GM19468 (cell line): ENCODE results near the gene DTNBP1.

Experiments
- ATAC-seq: cut with Tn5 transposase; IDR thresholded peaks from one replicate; pipeline ENCODE4 v1.9.1; 2021; ENCODE audit warnings: mild to moderate bottlenecking, moderate library complexity, moderate number of reproducible peaks; ENCODE audit not compliant: unreplicated experiment; ENCODE audit errors: extremely low read depth

Gene DTNBP1

DNA sequence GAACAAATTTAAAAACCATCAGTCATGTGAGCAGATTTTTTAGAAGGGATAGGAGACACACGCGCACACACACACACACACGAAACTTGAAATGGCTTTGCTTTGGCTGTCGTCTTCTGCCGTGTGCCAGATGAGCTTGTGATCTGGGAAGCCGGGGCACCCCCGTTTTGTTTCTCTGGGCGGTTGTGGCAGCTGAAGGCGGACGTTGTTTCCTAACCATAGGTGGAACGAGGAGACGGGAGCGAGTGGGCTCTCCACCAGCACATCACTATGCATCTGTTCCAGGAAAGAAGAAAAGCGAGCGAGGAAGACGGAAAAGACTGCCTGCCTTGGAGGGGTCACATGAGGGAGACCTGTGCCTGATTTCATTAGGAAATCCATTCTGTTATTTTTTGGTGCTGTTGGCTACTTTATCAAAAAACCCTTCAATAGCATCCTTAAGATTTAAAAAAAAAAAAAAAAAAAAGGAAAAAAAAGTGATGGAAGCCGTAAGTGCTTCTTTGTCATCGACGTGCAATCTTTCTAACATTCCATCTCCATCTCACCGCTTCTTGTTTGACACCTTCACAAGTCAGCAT, 142.1 kb downstream of the DTNBP1 start:
- ATAC-seq = no peak

DNA sequence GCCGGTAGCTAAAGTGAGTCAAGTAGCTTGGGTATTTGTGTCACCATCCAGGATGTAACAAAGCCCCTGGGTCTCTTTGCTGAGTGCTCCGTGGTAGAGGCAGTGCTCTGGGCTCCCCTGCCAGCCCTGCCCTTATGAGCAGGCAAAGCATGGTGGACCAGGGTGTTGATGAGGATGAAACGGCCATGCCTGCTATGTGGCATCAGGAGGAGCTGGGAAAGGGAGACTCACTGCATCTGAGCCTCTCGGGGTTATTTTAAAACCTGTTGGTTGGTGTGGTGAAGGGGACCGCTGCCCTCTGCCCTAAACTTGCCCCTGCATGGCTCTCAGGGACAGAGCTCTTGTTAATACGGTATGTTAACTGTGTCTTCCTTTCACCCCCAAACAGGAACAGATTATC, 143.1 kb downstream of the DTNBP1 start:
- ATAC-seq = no peak

DNA sequence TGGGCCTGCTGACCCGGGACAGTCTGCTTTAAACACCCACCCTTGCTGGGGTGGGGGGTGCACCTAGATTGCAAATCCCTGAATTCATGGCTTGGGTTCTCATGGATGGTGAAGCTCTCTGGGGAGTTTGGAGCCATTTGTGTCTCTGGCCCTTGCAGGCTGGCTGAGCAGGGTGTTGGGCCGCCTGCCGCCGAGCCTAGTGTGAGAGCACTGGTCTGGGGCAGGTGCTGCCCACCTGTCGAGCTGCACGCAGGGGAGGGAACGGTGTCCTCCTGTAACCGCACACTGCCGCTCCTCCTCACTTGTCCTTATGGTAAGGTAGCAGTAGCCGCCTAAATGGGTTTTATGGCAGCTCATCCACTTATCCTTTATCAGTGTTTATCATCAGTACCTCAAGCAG, 143.9 kb downstream of the DTNBP1 start:
- ATAC-seq = no peak

DNA sequence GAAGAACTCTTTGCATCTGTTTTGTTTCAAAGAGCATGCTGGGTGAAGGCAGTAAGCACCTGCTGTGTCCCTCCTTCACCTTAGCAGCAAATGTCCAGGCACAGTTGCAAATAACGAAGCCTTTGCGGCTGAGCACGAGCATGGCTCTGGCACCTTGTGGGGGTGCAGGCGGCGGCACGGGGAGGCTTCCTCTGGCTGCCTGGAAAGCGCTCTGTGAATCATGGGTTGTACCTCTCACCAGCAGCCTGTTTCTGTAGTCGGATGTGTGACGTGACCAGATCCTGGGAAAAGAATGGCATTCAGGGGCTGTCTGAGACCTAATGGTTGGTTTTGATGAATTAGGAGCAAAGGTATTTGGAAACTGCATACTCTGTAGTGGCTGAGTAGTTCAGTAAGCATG, 144.8 kb downstream of the DTNBP1 start:
- ATAC-seq = no peak

DNA sequence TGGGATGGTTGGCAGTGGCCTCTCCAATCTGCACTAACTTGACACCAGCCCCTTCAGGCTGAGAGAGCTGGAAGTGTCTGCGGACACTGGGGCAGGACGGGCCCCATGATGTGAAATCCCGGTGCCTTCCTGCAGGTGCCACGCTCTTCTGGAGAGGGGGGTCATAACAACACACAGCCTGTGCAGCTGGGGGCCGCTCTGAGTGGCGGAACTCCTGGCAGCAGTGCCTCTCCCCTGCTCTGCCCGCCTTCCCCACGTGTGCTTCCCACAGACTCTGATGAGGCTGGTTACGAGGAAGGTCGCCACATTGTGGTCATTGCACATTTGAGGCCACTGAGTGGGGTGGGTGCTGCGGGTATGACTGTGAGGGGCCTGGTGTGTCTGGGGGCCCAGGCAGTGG, 145.2 kb downstream of the DTNBP1 start:
- ATAC-seq = no peak

DNA sequence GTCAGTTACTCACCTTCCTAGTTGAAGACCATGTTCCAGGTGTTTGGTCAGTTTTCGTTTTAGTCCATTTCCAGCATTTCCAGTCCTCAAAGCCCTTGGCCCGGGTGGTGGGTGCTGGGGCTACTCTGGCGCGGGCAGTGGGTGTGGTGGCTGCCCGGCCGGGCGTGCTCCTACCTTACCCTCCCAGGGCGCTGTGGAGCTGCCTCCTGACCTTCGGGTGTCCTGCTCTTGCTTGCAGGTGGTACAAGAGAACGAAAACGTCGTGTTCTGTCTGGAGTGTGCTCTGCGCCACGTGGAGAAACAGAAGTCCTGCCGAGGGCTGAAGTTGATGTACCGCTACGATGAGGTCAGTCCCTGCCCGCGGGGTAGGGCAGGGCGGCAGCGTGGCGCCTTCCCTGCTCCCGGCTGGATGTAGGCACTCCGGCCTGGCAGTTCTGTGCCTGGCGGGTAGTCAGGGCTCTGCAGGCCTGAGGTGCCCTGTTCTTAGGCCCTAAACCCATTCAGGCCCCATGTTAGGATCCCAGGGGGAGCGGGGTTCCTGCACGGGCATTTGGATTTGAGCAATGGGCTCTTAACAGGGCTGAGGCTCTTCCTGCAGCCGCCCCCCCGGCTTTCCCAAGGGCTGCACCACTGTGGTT, 145.8 kb downstream of the DTNBP1 start:
- ATAC-seq = no peak

DNA sequence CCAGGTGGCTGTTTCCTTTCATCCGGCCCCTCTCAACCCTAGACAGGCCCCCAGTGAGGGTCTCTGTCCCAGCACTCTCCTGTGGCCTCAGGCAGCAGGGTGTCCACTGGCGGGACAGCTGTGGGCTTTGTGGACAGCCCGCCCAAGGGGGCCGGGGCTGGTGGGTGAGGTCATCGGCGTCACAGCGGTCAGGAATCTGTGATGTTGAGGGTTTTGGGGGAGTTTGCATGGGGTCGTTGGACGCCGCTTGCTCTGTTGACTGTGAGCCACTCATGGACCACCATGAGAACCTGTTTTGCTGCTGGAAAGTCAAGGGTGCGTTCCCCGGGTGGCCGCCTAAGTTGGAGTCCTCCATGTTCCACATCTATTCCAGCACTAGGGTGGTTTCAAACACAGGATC, 146.4 kb downstream of the DTNBP1 start:
- ATAC-seq = no peak

DNA sequence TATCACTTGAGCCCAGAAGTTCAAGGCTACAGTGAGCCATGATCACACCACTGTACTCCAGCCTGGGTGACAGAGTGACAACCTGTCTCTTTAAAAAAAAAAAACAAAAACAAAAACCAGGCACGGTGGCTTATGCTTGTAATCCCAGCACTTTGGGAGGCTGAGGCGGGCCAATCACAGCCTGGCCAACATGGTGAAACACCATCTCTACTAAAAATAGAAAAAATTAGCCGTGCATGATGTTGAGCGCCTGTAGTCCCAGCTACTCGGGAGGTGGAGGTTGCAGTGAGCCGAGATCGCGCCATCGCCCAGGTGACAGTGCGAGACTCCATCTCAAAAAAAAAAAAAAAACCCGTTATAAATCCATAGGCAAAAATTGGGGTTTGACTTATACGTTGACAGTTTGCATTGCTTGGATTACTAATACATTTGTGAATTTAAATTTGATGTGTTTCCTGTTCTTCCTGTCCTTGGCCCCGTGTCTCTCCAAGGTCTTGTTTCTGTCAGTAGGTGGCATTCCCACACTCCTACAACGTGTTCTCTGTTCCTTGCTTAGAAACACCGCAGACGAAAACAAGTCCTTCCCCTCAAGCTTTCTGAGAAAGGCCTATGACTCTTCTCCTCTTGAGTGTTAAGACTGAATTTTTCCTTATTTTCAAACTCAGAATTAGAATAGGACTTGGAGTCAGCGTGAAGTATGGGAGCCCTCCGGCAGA, 147.0 kb downstream of the DTNBP1 start:
- ATAC-seq = no peak

DNA sequence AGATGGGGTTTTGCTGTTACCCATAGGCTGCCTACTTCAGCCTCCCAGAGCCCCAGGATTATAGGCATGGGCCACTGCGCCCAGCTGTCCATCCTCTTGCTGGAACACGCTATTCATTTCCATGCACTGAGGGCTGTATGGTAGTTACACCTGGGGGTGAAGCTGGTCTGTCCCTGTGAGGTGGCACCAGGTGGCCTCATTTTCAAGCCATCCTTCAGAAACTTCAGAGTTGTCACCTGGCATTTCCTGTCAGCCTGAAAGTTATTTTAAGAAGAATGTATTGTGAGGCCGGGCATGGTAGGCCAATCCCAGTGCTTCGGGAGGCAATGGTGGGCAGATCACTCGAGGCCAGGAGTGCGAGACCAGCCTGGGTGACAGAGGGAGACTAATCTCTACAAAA, 147.6 kb downstream of the DTNBP1 start:
- no peak for ATAC-seq

DNA sequence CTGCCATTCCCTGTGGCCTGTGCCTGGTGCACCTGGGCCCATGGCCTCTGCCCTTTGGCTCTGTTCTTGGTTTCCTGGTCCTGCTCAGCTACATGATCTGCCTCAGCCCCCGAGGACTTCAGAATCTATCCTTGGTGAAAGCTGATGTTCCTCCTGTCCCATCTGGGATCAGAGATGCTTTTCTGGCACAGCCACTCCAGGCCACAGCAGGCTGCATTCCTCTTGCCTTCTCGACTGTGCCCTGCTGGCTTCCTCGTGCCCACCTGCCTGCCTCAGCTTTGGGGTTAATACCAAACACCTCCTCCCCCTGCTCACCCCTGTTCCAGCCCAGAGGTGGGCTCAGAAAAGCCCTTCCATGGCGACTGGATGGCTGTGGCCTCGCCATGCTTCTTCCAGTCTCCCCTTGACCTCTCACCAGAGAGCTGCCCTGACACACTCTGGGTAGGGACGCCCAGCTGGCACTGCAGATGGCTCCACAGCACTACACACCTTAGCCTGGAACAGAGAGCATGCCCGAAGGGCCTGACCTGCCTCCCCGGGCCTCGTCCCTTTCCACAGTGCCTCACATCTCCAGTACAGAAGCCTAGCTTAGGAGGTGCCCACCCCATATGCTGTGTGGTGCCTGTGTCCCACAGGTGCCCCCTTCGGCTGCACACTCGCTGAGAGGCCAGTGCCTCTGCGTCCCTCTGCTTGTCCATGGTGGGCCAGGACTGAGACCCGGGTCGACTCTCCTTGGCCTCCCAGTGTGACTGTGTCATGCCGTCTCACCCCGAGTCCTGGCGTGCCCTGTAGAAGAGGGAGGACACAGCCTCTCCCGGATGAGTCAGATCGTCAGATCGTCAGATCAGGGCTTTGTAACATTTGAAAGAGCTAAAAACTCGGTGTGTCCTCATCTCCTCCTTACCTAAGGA, 148.8 kb downstream of the DTNBP1 start:
- no peak for ATAC-seq

DNA sequence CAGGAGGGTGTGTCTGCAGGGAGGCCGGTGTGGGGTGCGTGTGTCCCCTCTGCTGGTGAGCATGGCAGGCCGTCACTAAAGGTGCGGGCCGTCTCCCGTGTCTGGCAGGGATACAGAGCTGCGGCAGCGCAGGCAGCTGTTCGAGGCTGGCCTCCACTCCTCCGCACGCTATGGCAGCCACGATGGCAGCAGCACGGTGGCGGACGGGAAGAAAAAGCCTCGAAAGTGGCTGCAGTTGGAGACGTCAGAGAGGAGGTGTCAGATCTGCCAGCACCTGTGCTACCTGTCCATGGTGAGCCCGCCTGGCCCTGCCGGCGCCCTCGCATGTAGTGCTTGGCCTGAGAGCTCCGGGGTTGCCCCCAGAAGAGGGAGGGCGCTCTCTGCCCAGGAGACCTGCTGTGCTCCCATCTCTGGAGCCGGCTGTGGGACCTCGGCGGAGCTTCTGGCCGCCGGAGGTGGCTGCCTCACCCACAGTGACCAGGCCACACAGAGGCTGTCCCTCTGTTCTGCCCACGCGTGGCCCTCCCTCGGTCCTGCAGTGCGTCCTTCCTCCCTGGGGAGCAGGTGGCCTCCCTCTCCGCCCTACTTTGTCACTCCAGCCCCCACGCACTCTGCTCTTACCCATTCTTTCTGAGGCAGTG, 149.6 kb downstream of the DTNBP1 start:
- no peak for ATAC-seq

DNA sequence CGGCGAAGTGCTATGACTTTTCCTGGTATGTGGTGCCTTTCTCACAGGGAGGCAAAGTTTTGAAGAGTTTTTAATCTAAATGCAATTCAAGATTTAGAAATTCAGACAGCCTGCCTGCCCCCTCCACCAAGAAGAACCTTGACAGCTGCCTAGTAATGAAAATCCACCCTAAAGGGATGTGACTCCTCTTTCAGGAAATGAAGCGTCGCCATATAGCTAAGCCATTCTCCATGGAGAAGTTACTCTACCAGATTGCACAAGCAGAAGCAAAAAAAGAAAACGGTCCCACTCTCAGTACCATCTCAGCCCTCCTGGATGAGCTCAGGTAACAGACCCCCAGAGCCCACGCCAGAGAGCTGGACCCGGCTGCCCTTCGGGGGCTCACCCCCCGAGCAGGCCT, 150.1 kb downstream of the DTNBP1 start:
- no peak for ATAC-seq

DNA sequence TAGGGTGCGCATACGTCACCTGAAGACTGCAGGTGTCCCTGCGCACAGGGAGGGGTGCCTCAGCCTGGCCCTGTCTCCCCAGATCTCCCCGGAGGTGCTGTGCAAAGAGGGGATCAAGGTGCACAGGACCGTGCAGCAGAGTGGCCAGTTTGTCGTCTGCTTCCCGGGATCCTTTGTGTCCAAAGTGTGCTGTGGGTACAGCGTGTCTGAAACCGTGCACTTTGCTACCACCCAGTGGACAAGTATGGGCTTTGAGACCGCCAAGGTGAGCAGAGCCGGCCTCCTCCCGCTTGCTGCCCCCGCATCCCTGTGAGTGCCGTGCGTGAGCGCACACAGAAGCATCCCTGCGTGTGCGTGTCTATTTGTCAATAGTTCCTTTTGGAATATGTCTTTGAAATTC, 150.7 kb downstream of the DTNBP1 start:
- ATAC-seq = no peak

DNA sequence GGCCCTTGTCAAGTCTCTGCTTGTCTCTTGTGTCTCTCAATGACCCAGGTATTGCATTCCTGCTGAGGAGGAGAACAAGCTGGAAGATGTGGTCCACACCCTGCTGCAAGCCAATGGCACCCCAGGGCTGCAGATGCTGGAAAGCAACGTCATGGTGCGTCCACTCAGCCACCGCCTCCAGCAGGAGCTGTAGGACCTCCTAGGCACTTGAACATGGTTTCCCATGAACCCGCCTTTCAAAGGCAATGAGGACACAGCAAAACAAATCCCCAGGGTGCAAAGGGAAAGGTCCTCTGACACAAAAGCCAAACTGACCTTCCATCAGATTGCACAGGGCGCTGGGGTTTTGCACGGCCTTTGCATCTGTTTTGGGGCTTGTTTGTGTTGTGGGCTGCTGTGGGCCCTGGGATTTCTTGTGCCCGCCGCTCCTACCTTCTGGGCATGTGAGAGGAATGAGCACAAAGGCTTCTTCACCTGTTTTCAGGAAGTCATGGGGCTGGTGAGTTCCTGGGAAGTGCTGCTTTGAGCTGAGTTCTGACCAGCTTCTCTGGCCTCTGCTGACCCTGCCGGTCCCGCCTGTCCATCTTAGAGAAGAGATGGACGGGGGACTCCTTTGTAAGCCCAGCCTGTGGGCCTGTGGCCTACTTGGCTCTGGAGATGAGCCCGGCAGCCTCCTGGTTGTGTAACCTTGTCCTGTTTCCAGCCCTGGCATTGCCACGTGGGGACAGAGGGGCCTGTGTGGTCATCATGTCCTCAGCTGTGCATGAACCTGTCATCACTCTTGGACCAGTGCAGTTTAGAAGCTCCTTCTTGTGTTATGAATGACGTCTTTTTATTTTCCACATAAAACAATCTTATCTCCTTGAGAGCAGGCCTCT, 151.3 kb downstream of the DTNBP1 start:
- ATAC-seq = no peak

DNA sequence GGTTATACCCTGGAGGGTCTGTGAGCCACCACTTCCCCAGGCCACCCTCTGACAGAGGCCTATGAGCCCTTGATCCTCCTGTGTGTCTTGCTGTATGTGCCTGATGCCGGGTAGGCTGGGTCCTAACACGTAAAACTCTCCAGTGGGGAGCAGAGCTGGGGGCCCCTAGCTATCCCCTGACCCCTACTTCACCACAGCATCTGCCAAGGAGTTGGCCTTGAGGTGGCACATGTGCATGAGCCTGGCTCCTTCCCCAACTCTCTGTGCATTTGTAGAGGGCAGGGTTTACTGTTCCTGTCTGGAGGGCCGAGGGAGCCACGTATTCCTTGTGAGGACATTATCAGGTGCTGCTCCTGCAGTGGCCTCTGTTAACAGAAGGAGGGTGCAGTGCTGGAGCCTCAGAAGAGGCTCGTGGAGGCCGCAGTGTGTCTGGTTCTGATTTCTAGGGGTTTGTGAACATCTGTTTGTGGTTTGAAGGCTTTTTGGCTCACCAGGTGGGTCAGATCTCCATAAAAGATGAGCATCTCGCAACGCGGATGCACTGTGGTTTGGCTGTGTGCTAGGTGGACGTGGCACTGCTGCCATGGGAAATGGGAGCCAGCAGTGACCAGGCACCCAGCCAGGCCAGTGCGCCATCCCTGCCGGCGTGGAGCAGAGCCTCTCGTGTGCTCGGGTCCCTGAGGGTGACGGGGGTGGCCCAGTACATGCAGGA, 152.1 kb downstream of the DTNBP1 start:
- ATAC-seq = no peak

DNA sequence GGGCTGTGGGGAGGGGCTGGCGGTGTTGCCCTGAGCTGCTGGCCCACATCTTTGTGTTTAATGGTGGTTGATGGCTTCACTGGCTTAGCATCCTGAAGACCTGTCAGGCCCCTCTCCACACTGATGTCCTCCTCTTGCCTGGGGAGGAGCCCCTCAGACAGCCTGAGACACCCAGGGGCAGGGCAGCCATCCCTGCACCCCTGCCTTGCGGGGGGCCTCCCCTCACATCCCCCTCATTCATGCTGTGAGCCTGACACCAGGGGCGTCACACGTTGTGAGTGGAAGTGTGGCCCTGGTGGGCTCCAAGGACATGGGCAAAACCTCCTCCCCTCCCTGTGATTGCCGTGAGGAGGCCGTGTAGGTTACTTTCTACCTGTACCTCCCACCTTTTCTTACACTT, 152.7 kb downstream of the DTNBP1 start:
- no peak for ATAC-seq

DNA sequence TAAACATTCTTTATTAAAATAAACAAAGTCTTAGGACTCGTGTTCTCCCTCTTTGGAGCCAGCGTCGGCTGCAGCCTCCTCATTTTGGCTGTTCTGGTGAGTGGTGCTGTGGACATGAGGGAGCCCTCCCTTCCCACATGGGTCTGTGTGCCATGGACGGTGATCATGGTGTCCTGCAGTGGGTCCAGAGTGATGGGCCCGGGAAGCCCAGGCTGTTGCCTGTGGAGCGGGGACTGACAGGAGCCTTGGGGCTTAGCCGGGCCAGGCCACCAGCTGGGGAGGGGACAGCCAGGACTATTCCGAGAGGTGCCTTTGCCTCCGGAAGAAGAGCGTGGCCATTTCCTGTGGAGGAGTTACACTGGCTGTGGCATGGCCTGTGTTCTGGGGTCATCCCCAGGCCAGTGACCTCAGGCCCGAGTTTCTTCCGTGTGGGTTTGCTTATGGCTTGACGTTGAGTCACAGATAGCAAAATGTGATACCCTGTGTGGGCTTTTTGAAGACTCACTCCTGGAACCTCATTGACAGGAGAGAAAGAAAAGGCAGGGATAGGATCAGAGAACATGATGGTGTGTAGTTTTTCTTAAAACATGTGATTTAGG, 153.4 kb downstream of the DTNBP1 start:
- ATAC-seq = no peak

DNA sequence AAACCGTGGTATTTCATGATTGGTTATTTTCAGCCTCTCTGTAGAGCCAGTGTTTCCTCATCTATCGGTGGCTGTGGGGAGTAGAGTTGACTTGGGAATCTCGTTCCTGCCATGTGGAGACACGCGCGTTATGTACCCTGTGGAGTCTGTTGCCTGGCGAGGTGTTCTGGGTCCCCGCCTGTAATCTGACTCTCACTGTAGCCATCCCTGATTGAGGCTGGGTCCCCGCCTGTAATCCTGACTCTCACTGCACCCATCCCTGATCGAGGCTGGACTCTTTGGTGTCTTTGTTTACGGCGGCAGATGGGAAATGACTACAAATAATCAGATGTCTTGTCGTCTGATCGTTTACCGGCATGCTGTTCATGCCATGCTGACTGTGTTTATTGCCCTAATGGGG, 153.9 kb downstream of the DTNBP1 start:
- no peak for ATAC-seq
